GM12878 (cell line): ENCODE data around the gene AOPEP. TPM values are rescaled to one million over a fixed set of nuclear protein-coding genes. Genes with fewer than 3 reads are reported as not detected.

Experiments
- ATAC-seq: fragments of 200-7000 bp; cut with Tn5 transposase; 3 replicates; pipeline ENCODE4 v1.9.1; 2020; ENCODE audit warnings: mild to moderate bottlenecking, moderate library complexity
- BruUV-seq: library from RNA; stranded (reverse); fragments of 400-500 nt; replicated peaks from 2 replicates; lab custom pipeline; 2021; lab: Mats Ljungman, UMichigan
- CTCF ChIA-PET: fragments of 300-600 bp; sonication (Branson Sonifier 250); formaldehyde crosslinking; extraction: SDS; loops from one replicate; lab custom pipeline; 2021; ENCODE audit warnings: inconsistent platforms; lab: Yijun Ruan, JAX
- POLR2A ChIA-PET: fragments of 350-600 bp; formaldehyde crosslinking; extraction: SDS; loops from one replicate; lab custom pipeline; 2021; ENCODE audit warnings: inconsistent platforms; lab: Charles Lee
- RAD21 ChIA-PET: fragments of 300-600 bp; sonication (Branson Sonifier 250); formaldehyde crosslinking; loops from one replicate; lab custom pipeline; 2023; ENCODE audit warnings: antibody characterized with exemption; ENCODE audit not compliant: unreplicated experiment; lab: Charles Lee
- SMC1A ChIA-PET: fragments of 300-600 bp; sonication (Branson Sonifier 250); formaldehyde crosslinking; loops from one replicate; lab custom pipeline; 2023; ENCODE audit not compliant: unreplicated experiment, uncharacterized antibody; lab: Charles Lee
- DNase-seq: peaks from one replicate; pipeline ENCODE4 v3.0.0-alpha.2; 2011; ENCODE audit warnings: low read depth, low spot score
- FAIRE-seq: peaks from 3 replicates; lab custom pipeline; 2011; peaks lifted over from hg19 to GRCh38; lab: Jason Lieb, UNC
- H2AFZ ChIP-seq: 2 replicates; pipeline ENCODE4 v1.6.0; 2011; ENCODE audit warnings: low read depth, low read length, control low read depth; ENCODE audit not compliant: control insufficient read depth
- H3K27ac ChIP-seq: 2 replicates; pipeline ENCODE4 v1.5.1; 2011; ENCODE audit warnings: control low read depth; ENCODE audit not compliant: control insufficient read depth, insufficient read depth
- H3K27me3 ChIP-seq, 2 experiments: replicated peaks in 1 of 2; 2 replicates each; pipeline versions ENCODE4 v1.6.0 to v1.6.1; 2011; ENCODE audit warnings: low read length in 1 of 2; ENCODE audit not compliant: control insufficient read depth in 2 of 2, insufficient read depth in 2 of 2
- H3K36me3 ChIP-seq, 2 experiments: 2 replicates each; pipeline ENCODE4 v1.5.1; 2011; ENCODE audit warnings: low read length in 1 of 2; ENCODE audit not compliant: control insufficient read depth in 2 of 2, insufficient read depth in 2 of 2
- H3K4me1 ChIP-seq: 2 replicates; pipeline ENCODE4 v1.6.1; 2011; ENCODE audit warnings: mild to moderate bottlenecking, low read length, moderate library complexity, mixed read lengths; ENCODE audit not compliant: control insufficient read depth, insufficient read depth
- H3K4me2 ChIP-seq: 2 replicates; pipeline ENCODE4 v1.6.0; 2011; ENCODE audit warnings: control low read depth; ENCODE audit not compliant: control insufficient read depth, insufficient read depth
- H3K4me3 ChIP-seq: fragments of 200-600 bp; sonication (generic); 2 replicates; pipeline ENCODE4 v1.5.1; 2016
- H3K79me2 ChIP-seq: 2 replicates; pipeline ENCODE4 v1.6.0; 2011; ENCODE audit warnings: low read length; ENCODE audit not compliant: control insufficient read depth, insufficient read depth
- H3K9ac ChIP-seq: 2 replicates; pipeline ENCODE4 v1.8.0; 2011; ENCODE audit warnings: low read length, control low read depth, mixed read lengths; ENCODE audit not compliant: control insufficient read depth, insufficient read depth
- H3K9me3 ChIP-seq: replicated peaks from 3 replicates; pipeline ENCODE4 v1.5.1; 2011; ENCODE audit warnings: mild to moderate bottlenecking, low read length; ENCODE audit not compliant: control insufficient read depth, insufficient read depth
- H4K20me1 ChIP-seq: 2 replicates; pipeline ENCODE4 v1.6.0; 2011; ENCODE audit not compliant: control insufficient read depth, insufficient read depth
- CEBPB ChIP-seq, 2 experiments: fragments of 150-350 bp in 1 of 2; IDR thresholded peaks; 2 replicates each; pipeline ENCODE4 v1.6.1; 2012 to 2014; ENCODE audit warnings: low read depth in 2 of 2, low read length in 2 of 2, borderline replicate concordance in 1 of 2, inconsistent platforms in 1 of 2
- GABPA ChIP-seq: IDR thresholded peaks from 2 replicates; pipeline ENCODE4 v1.6.1; 2014; ENCODE audit warnings: antibody characterized with exemption, low read depth, mild to moderate bottlenecking, inconsistent platforms
- GATAD2B ChIP-seq: fragments of 450-650 bp; conservative IDR thresholded peaks from 2 replicates; pipeline ENCODE4 v1.6.1; 2017; ENCODE audit warnings: low read depth, mild to moderate bottlenecking, moderate library complexity
- IRF4 ChIP-seq: IDR thresholded peaks from 2 replicates; pipeline ENCODE4 v1.6.1; 2011; ENCODE audit warnings: low read depth, low read length
- NFXL1 ChIP-seq: fragments of 450-650 bp; IDR thresholded peaks from 2 replicates; pipeline ENCODE4 v1.6.1; 2017; ENCODE audit warnings: antibody characterized with exemption, mild to moderate bottlenecking, borderline replicate concordance
- NR2C1 ChIP-seq: fragments of 450-650 bp; IDR thresholded peaks from 2 replicates; pipeline ENCODE4 v1.6.1; 2017; ENCODE audit warnings: antibody characterized with exemption, mild to moderate bottlenecking, moderate library complexity
- SMAD5 ChIP-seq: IDR thresholded peaks from 2 replicates; pipeline ENCODE4 v1.6.1; 2016; ENCODE audit warnings: antibody characterized with exemption, low read depth
- SP1 ChIP-seq: IDR thresholded peaks from one replicate; pipeline ENCODE4 v1.6.1; 2011; ENCODE audit warnings: low read depth, low read length
- STAT3 ChIP-seq: IDR thresholded peaks from 2 replicates; pipeline ENCODE4 v1.6.1; 2011; ENCODE audit warnings: low read depth, low read length, improper control_type of control experiment
- ZNF207 ChIP-seq: fragments of 450-650 bp; IDR thresholded peaks from 2 replicates; pipeline ENCODE4 v1.6.1; 2014; ENCODE audit warnings: antibody characterized with exemption, mild to moderate bottlenecking, borderline replicate concordance
- WGBS: methylation state at CpG from one replicate; pipeline ENCODE4 v1.1.6; 2016; ENCODE audit warnings: low lambda C conversion rate; ENCODE audit not compliant: insufficient replicate concordance, insufficient coverage; ENCODE audit errors: missing lambda C conversion rate; 5-methylcytosine and 5-hydroxymethylcytosine counted together
- in situ Hi-C: fragments of 300-500 bp; cut with MboI; formaldehyde crosslinking; loops from 9 replicates; pipeline ENCODE4 v1.14.3; 2018; ENCODE audit warnings: mixed read lengths
- intact Hi-C: fragments of 100-400 bp; cut with micrococcal nuclease; formaldehyde crosslinking; loops from one replicate; pipeline ENCODE4 v1.14.2; 2022; ENCODE audit not compliant: unreplicated experiment
- polyA plus RNA-seq, 11 experiments: library from polyadenylated mRNA; depleted of rRNA in 4 of 11; unstranded in 6 of 11; stranded (reverse) in 5 of 11; fragments of >200 nt; fragmentation: Nextera tagmentation in 4 of 11; fragmentation: Illumina TruSeq in 1 of 11; extraction: Ambion mirVana in 4 of 11; extraction: Trizol in 1 of 11; gene quantifications; 1 replicate in 1 of 11; 2 replicates in 10 of 11; pipeline versions ENCODE4 v1.2.1 to v1.2.3, GENCODE V29; 2011 to 2016; ENCODE audit warnings: inconsistent platforms in 2 of 11, missing spikeins in 2 of 11, low read depth in 1 of 11
- total RNA-seq, 4 experiments: library from RNA; depleted of rRNA in 3 of 4; stranded (reverse); fragments of >200 nt in 3 of 4; fragmentation: Illumina TruSeq in 1 of 4; extraction: Trizol in 1 of 4; gene quantifications; 2 replicates each; pipeline versions ENCODE4 v1.2.1 to v1.2.3, GENCODE V29; 2013 to 2021
- TF ChIP-seq, protein P1 (sequence below): fragments of 450-650 bp; conservative IDR thresholded peaks from 2 replicates; pipeline ENCODE4 v1.6.1; 2017; ENCODE audit warnings: mild to moderate bottlenecking, moderate library complexity
- TF ChIP-seq, protein P2 (sequence below): fragments of 450-650 bp; IDR thresholded peaks from 2 replicates; pipeline ENCODE4 v1.6.1; 2016; ENCODE audit warnings: mild to moderate bottlenecking

Gene AOPEP
- total and polyA plus RNA-seq, 10 of the 15 experiments (the other 5 are each of a cell fraction or from before 2014, with no cell fraction given), result 2.3 to 16.9 (median 10.1) TPM

DNA sequence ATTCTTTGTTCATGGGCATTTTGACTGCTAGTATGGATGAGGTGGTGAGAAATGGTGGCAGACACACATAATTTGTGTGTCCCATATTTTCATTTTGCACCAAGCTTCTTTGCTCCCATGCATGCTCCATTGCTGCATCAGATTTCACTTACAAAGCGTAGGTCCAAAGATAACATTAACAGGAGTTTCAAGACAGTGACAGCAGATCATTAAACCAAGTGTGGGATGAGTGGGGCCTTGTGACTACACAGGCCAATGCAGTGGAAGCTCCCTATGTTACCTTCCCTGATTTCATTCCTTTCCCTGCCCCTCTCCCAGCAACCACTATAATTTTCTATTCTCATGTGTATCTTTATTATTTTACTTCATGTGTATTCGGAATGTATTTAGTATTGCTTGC, 142.0 kb downstream of the AOPEP start:
- ChIA-PET RAD21 (no interaction called here), CTCF (interaction anchor here (1.5 kb wide), 1 partner anchor 300 kb away, joined by 3 read pairs; no protein-coding TSS in a partner anchor), POLR2A (no interaction called here), SMC1A (interaction anchor here (1.5 kb wide), 1 partner anchor 67 kb away, joined by 3 read pairs; no protein-coding TSS in a partner anchor)
- no peak overlapping the region for H3K27ac ChIP-seq
- H3K79me2 ChIP-seq, result no peaks in the 10 kb centered on the region
- H2AFZ ChIP-seq, result no peak overlapping the region
- DNase-seq (no peak), FAIRE-seq (no peak)
- no peaks in the 10 kb centered on the region for H4K20me1 ChIP-seq
- intact Hi-C loops, result no loop called here
- no peak overlapping the region for H3K4me3 ChIP-seq
- BruUV-seq, result no TSS peak
- H3K36me3 ChIP-seq, result no peaks in the 10 kb centered on the region
- H3K4me1 ChIP-seq, result no peaks in the 10 kb centered on the region
- 83% methylated on average over 2 of the region's 2 CpGs for WGBS
- H3K27me3 ChIP-seq, result no peaks in the 10 kb centered on the region
- TF ChIP-seq NR2C1, result no peak
- TF ChIP-seq IRF4, result no peak
- TF ChIP-seq NFXL1, result no peak
- no peak for TF ChIP-seq SMAD5
- TF ChIP-seq, all 136 proteins: peak for 0
- ATAC-seq, result no peak
- Histone ChIP-seq H3K9me3 (no peaks in the 10 kb centered on the region), H3K9ac (no peak overlapping the region), H3K4me2 (no peak overlapping the region)
- in situ Hi-C loops, result no loop called here

DNA sequence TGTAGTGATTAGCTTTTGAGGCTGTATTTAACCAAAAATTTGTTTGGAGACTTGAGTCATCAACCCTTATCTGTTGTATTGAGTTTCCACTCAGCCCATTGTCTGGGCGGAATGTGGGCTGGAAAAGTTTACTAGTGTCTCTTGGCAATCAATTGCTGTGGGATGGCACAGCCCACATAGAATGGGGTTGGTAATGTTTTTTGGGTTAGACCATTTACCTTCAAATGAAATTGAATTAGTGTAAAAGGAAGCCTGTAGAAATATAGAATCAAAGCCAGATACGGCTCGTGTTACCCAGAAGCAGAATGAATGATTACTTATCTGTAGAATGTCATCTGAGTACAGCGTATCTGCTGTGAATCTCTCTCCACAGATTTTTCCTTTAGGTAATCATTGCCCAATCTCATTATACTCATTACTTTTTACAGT, 142.9 kb downstream of the AOPEP start:
- ChIA-PET POLR2A (interaction anchor here (0.6 kb wide), 1 partner anchor 180 kb away, joined by 3 read pairs; no protein-coding TSS in a partner anchor), SMC1A (no interaction called here), CTCF (interaction anchor here (1.5 kb wide), 1 partner anchor 299 kb away, joined by 3 read pairs; no protein-coding TSS in a partner anchor), RAD21 (no interaction called here)
- H3K79me2 ChIP-seq, result no peaks in the 10 kb centered on the region
- intact Hi-C loops (no loop called here), in situ Hi-C loops (no loop called here)
- H3K9me3 ChIP-seq, result no peaks in the 10 kb centered on the region
- H3K36me3 ChIP-seq, result no peaks in the 10 kb centered on the region
- no peak for ATAC-seq
- no peak overlapping the region for H3K27ac ChIP-seq
- H3K4me3 ChIP-seq, result no peak overlapping the region
- no TSS peak for BruUV-seq
- no peak for FAIRE-seq
- no peak for DNase-seq
- H3K27me3 ChIP-seq, result no peaks in the 10 kb centered on the region
- H4K20me1 ChIP-seq, result no peaks in the 10 kb centered on the region
- 75% methylated on average over 4 of the region's 4 CpGs for WGBS
- no peak overlapping the region for H3K9ac ChIP-seq
- H2AFZ ChIP-seq, result no peak overlapping the region
- H3K4me1 ChIP-seq, result no peaks in the 10 kb centered on the region
- H3K4me2 ChIP-seq, result no peak overlapping the region
- TF ChIP-seq, protein P1, sequence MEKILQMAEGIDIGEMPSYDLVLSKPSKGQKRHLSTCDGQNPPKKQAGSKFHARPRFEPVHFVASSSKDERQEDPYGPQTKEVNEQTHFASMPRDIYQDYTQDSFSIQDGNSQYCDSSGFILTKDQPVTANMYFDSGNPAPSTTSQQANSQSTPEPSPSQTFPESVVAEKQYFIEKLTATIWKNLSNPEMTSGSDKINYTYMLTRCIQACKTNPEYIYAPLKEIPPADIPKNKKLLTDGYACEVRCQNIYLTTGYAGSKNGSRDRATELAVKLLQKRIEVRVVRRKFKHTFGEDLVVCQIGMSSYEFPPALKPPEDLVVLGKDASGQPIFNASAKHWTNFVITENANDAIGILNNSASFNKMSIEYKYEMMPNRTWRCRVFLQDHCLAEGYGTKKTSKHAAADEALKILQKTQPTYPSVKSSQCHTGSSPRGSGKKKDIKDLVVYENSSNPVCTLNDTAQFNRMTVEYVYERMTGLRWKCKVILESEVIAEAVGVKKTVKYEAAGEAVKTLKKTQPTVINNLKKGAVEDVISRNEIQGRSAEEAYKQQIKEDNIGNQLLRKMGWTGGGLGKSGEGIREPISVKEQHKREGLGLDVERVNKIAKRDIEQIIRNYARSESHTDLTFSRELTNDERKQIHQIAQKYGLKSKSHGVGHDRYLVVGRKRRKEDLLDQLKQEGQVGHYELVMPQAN, result no peak
- TF ChIP-seq GABPA (no peak), STAT3 (no peak), ZNF207 (no peak), SP1 (no peak), GATAD2B (no peak), CEBPB (IDR thresholded peaks at IDR 0.05; ENCODE audit: borderline replicate concordance in 1 of 2, low read depth in 2 of 2, low read length in 2 of 2) (no peak)
- TF ChIP-seq, protein P2, sequence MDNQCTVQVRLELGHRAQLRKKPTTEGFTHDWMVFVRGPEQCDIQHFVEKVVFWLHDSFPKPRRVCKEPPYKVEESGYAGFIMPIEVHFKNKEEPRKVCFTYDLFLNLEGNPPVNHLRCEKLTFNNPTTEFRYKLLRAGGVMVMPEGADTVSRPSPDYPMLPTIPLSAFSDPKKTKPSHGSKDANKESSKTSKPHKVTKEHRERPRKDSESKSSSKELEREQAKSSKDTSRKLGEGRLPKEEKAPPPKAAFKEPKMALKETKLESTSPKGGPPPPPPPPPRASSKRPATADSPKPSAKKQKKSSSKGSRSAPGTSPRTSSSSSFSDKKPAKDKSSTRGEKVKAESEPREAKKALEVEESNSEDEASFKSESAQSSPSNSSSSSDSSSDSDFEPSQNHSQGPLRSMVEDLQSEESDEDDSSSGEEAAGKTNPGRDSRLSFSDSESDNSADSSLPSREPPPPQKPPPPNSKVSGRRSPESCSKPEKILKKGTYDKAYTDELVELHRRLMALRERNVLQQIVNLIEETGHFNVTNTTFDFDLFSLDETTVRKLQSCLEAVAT, result no peak
